Endothelial cell (in vitro differentiated cells): Measurements from ENCODE around the gene MRPL43. TPM values are rescaled to one million over a fixed set of nuclear protein-coding genes. Genes with fewer than 3 reads are reported as not detected.

ENCODE experiments used
- DNase-seq: peaks from one replicate; pipeline ENCODE4 v3.0.0; 2021; ENCODE audit warnings: low spot score
- H3K27ac Mint-ChIP-seq: one replicate; pipeline ENCODE4 v1.8.0; 2021; ENCODE audit warnings: mixed read lengths, inconsistent platforms; ENCODE audit not compliant: unreplicated experiment
- H3K27me3 Mint-ChIP-seq: one replicate; pipeline ENCODE4 v1.8.0; 2021; ENCODE audit warnings: mild to moderate bottlenecking, moderate library complexity, mixed read lengths, inconsistent platforms; ENCODE audit not compliant: unreplicated experiment
- H3K36me3 Mint-ChIP-seq: one replicate; pipeline ENCODE4 v1.8.0; 2021; ENCODE audit warnings: mild to moderate bottlenecking, low read depth, mixed read lengths, inconsistent platforms; ENCODE audit not compliant: unreplicated experiment
- H3K4me1 Mint-ChIP-seq: one replicate; pipeline ENCODE4 v1.8.0; 2021; ENCODE audit warnings: mild to moderate bottlenecking, mixed read lengths, inconsistent platforms; ENCODE audit not compliant: unreplicated experiment
- H3K4me3 Mint-ChIP-seq: one replicate; pipeline ENCODE4 v1.8.0; 2021; ENCODE audit warnings: mild to moderate bottlenecking, mixed read lengths, inconsistent platforms; ENCODE audit not compliant: unreplicated experiment
- H3K9me3 Mint-ChIP-seq: one replicate; pipeline ENCODE4 v1.8.0; 2021; ENCODE audit warnings: mixed read lengths, inconsistent platforms; ENCODE audit not compliant: unreplicated experiment
- CTCF ChIP-seq: fragments of 200-600 bp; sonication (generic); IDR thresholded peaks from one replicate; pipeline ENCODE4 v1.5.0; 2021; ENCODE audit warnings: antibody characterized with exemption; ENCODE audit not compliant: unreplicated experiment
- total RNA-seq: library from RNA; stranded (reverse); fragmentation: NEBNext Ultra II Directional; extraction: Animal tissue kit (Norgen Biotek cat#: 25700); gene quantifications from one replicate; pipeline ENCODE4 v1.2.1, GENCODE V29; 2021; ENCODE audit not compliant: unreplicated experiment

Gene MRPL43
- total RNA-seq, 1 donor from 2014 or later: 51.8 TPM

- no peak for DNase-seq
- H3K36me3 Mint-ChIP-seq: peaks cover 7% of the 10 kb centered on the region
- no peaks in the 10 kb centered on the region for H3K4me1 Mint-ChIP-seq
- H3K27ac Mint-ChIP-seq: no peak overlapping the region
- H3K27me3 Mint-ChIP-seq: peaks cover 3% of the 10 kb centered on the region
- no peak overlapping the region for H3K4me3 Mint-ChIP-seq
- TF ChIP-seq CTCF: no peak
- H3K9me3 Mint-ChIP-seq: no peaks in the 10 kb centered on the region
These were observed 19.3 kb upstream of the MRPL43 start for GRCh38 chr10:101006593-101007098.

- Mint-ChIP-seq H3K4me1 (peaks cover 3% of the 10 kb centered on the region), H3K4me3 (no peak overlapping the region), H3K9me3 (no peaks in the 10 kb centered on the region), H3K27me3 (peaks cover 5% of the 10 kb centered on the region), H3K27ac (no peak overlapping the region), H3K36me3 (peaks cover 10% of the 10 kb centered on the region)
- DNase-seq: no peak
- no peak for TF ChIP-seq CTCF
These were observed 18.7 kb upstream of the MRPL43 start for GRCh38 chr10:101005869-101006567.

- H3K4me3 Mint-ChIP-seq: no peak overlapping the region
These were observed 18.1 kb upstream of the MRPL43 start for GRCh38 chr10:101005361-101005760.

GRCh38 chr10:101003639-101004206, 16.4 kb upstream of the MRPL43 start:
- no peak overlapping the region for H3K27ac Mint-ChIP-seq
- no peaks in the 10 kb centered on the region for H3K9me3 Mint-ChIP-seq
- H3K4me3 Mint-ChIP-seq: no peak overlapping the region
- H3K4me1 Mint-ChIP-seq: peaks cover 9% of the 10 kb centered on the region
- H3K27me3 Mint-ChIP-seq: peaks cover 7% of the 10 kb centered on the region
- no peak for TF ChIP-seq CTCF
- H3K36me3 Mint-ChIP-seq: peaks cover 13% of the 10 kb centered on the region
- no peak for DNase-seq

More at GRCh38 chr10:101005361-101005760, 18.1 kb upstream of the MRPL43 start:
- peaks cover 12% of the 10 kb centered on the region for H3K36me3 Mint-ChIP-seq
- TF ChIP-seq CTCF: no peak
- no peak overlapping the region for H3K27ac Mint-ChIP-seq
- DNase-seq: no peak
- no peaks in the 10 kb centered on the region for H3K9me3 Mint-ChIP-seq
- H3K4me1 Mint-ChIP-seq: peaks cover 7% of the 10 kb centered on the region
- H3K27me3 Mint-ChIP-seq: peaks cover 6% of the 10 kb centered on the region

GRCh38 chr10:101002456-101002855, 15.2 kb upstream of the MRPL43 start:
- TF ChIP-seq CTCF: no peak
- Mint-ChIP-seq H3K4me3 (no peak overlapping the region), H3K36me3 (peaks cover 16% of the 10 kb centered on the region), H3K4me1 (peaks cover 12% of the 10 kb centered on the region), H3K9me3 (no peaks in the 10 kb centered on the region), H3K27me3 (peaks cover 6% of the 10 kb centered on the region), H3K27ac (no peak overlapping the region)
- no peak for DNase-seq
